HG02623 (cell line): Measurements from ENCODE around the gene SP140.
"Not testable (repeated sequence)": the region's sequence is repeated elsewhere in the genome, so short reads cannot be mapped to it uniquely, and the experiment has no call there.

Experiments
- ATAC-seq: cut with Tn5 transposase; IDR thresholded peaks from one replicate; pipeline ENCODE4 v1.9.1; 2021; ENCODE audit warnings: moderate library complexity; ENCODE audit not compliant: unreplicated experiment

The SP140 gene

GRCh38 chr2:230282936-230283335 is 57.4 kb downstream of the SP140 start:
- ATAC-seq = no peak

GRCh38 chr2:230286048-230286447 is 60.5 kb downstream of the SP140 start:
- ATAC-seq = no peak

- ATAC-seq = not testable (repeated sequence)
These were observed 63.8 kb downstream of the SP140 start for GRCh38 chr2:230289311-230289710.

- no peak for ATAC-seq
These were observed 69.7 kb downstream of the SP140 start for GRCh38 chr2:230295192-230295591.

- no peak for ATAC-seq
These were observed 71.4 kb downstream of the SP140 start for GRCh38 chr2:230296917-230297316.

GRCh38 chr2:230299618-230300017 is 74.1 kb downstream of the SP140 start:
- ATAC-seq = no peak

- ATAC-seq = no peak
These were observed 80.1 kb downstream of the SP140 start for GRCh38 chr2:230305416-230306275.

GRCh38 chr2:230306474-230306873 is 80.9 kb downstream of the SP140 start:
- ATAC-seq = no peak

- no peak for ATAC-seq
These were observed 81.9 kb downstream of the SP140 start for GRCh38 chr2:230307485-230307884.

GRCh38 chr2:230308402-230309000 is 83.0 kb downstream of the SP140 start:
- ATAC-seq = no peak

- not testable (repeated sequence) for ATAC-seq
These were observed 85.3 kb downstream of the SP140 start for GRCh38 chr2:230310792-230311191.

- not testable (repeated sequence) for ATAC-seq
These were observed 86.1 kb downstream of the SP140 start for GRCh38 chr2:230311634-230312033.

- no peak for ATAC-seq
These were observed 87.1 kb downstream of the SP140 start for GRCh38 chr2:230312638-230313037.

- ATAC-seq = no peak
These were observed 91.8 kb downstream of the SP140 start for GRCh38 chr2:230317366-230317765.

GRCh38 chr2:230318190-230319121 is 92.9 kb downstream of the SP140 start:
- ATAC-seq = no peak

- ATAC-seq = peak; percentile 71
These were observed 93.8 kb downstream of the SP140 start for GRCh38 chr2:230319211-230319862.

- no peak for ATAC-seq
These were observed 95.5 kb downstream of the SP140 start for GRCh38 chr2:230321031-230321430.

- no peak for ATAC-seq
These were observed 97.2 kb downstream of the SP140 start for GRCh38 chr2:230322561-230323384.

- ATAC-seq = no peak
These were observed 98.0 kb downstream of the SP140 start for GRCh38 chr2:230323385-230324106.
